ENCODE measurements around the gene GLOD4.
"Not testable (repeated sequence)": the region's sequence is repeated elsewhere in the genome, so short reads cannot be mapped to it uniquely, and the experiment has no call there.

DNA sequence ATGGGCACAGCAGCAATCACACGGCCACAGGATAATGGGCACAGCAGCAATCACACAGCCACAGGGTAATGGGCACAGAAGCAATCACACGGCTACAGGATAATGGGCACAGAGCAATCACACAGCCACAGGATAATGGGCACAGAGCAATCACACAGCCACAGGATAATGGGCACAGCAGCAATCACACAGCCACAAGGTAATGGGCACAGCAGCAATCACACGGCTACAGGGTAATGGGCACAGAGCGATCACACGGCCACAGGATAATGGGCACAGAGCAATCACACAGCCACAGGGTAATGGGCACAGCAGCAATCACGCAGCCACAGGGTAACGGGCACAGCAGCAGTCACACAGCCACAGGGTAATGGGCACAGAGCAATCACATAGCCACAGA lies 32.7 kb downstream of the GLOD4 start:
- TF ChIP-seq, protein P1, sequence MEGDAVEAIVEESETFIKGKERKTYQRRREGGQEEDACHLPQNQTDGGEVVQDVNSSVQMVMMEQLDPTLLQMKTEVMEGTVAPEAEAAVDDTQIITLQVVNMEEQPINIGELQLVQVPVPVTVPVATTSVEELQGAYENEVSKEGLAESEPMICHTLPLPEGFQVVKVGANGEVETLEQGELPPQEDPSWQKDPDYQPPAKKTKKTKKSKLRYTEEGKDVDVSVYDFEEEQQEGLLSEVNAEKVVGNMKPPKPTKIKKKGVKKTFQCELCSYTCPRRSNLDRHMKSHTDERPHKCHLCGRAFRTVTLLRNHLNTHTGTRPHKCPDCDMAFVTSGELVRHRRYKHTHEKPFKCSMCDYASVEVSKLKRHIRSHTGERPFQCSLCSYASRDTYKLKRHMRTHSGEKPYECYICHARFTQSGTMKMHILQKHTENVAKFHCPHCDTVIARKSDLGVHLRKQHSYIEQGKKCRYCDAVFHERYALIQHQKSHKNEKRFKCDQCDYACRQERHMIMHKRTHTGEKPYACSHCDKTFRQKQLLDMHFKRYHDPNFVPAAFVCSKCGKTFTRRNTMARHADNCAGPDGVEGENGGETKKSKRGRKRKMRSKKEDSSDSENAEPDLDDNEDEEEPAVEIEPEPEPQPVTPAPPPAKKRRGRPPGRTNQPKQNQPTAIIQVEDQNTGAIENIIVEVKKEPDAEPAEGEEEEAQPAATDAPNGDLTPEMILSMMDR (IDR thresholded peaks at IDR 0.05; ENCODE audit: poor library complexity, severe bottlenecking), result not testable (repeated sequence)
- TF ChIP-seq EZH2 (IDR thresholded peaks at IDR 0.05; ENCODE audit: borderline replicate concordance, insufficient read depth, low read length, poor library complexity, severe bottlenecking), result not testable (repeated sequence)
